K562 (cell line): Measurements from ENCODE around the gene ASB2. TPM values are rescaled to one million over a fixed set of nuclear protein-coding genes. Genes with fewer than 3 reads are reported as not detected.

Experiments used
- ATAC-seq: fragments of 200-7000 bp; cut with Tn5 transposase; 3 replicates; pipeline ENCODE4 v1.9.1; 2020; ENCODE audit warnings: moderate library complexity
- BruUV-seq: library from RNA; stranded (reverse); fragments of 400-500 nt; replicated peaks from 2 replicates; lab custom pipeline; 2021; lab: Mats Ljungman, UMichigan
- CTCF ChIA-PET: fragments of 300-600 bp; formaldehyde crosslinking; extraction: SDS; loops from one replicate; lab custom pipeline; 2021; ENCODE audit warnings: low intra/inter-chr PET ratio; lab: Yijun Ruan, JAX
- POLR2A ChIA-PET: fragments of 300-600, 350-650 bp; sonication (Branson Sonifier 250); formaldehyde crosslinking; extraction: SDS; loops from one replicate; lab custom pipeline; 2021; ENCODE audit warnings: antibody characterized with exemption, inconsistent platforms; lab: Yijun Ruan, JAX
- DNase-seq, 4 experiments: peaks; one replicate each; pipeline versions ENCODE4 v3.0.0 to v3.0.0-alpha.2; 2011 to 2018; ENCODE audit warnings: low spot score in 3 of 4, mixed read lengths in 3 of 4; ENCODE audit errors: extremely low read depth in 1 of 4
- FAIRE-seq: peaks from 2 replicates; lab custom pipeline; 2011; peaks lifted over from hg19 to GRCh38; lab: Jason Lieb, UNC
- H2AFZ ChIP-seq: 2 replicates; pipeline ENCODE4 v1.6.0; 2011; ENCODE audit warnings: low read depth, low read length, control low read depth, inconsistent platforms
- H3K27ac ChIP-seq: fragments of 200-600 bp; 3 replicates; pipeline ENCODE4 v1.8.0; 2011; ENCODE audit warnings: low read depth, mild to moderate bottlenecking, control low read depth, inconsistent platforms, low read length, moderate library complexity, mixed read lengths; ENCODE audit errors: extremely low read depth
- H3K27me3 ChIP-seq, 2 experiments: fragments of 300-600 bp in 1 of 2; 2 replicates in 1 of 2; 3 replicates in 1 of 2; pipeline versions ENCODE4 v1.6.0 to v1.8.0; 2011; ENCODE audit warnings: inconsistent platforms in 2 of 2, low read length in 2 of 2, mild to moderate bottlenecking in 1 of 2, mixed read lengths in 1 of 2, moderate library complexity in 1 of 2; ENCODE audit not compliant: control insufficient read depth in 2 of 2, insufficient read depth in 2 of 2
- H3K36me3 ChIP-seq: fragments of 300-600 bp; 3 replicates; pipeline ENCODE4 v1.8.0; 2011; ENCODE audit warnings: mild to moderate bottlenecking, low read length, inconsistent platforms; ENCODE audit not compliant: control insufficient read depth, insufficient read depth
- H3K4me1 ChIP-seq, 2 experiments: fragments of 200-600 bp in 1 of 2; replicated peaks in 1 of 2; 2 replicates in 1 of 2; 3 replicates in 1 of 2; pipeline versions ENCODE4 v1.5.1 to v1.8.0; 2011; ENCODE audit warnings: inconsistent platforms in 2 of 2, low read length in 2 of 2, mild to moderate bottlenecking in 1 of 2, mixed read lengths in 1 of 2, moderate library complexity in 1 of 2; ENCODE audit not compliant: control insufficient read depth in 2 of 2, insufficient read depth in 2 of 2
- H3K4me2 ChIP-seq: 2 replicates; pipeline ENCODE4 v1.6.1; 2011; ENCODE audit warnings: low read length, control low read depth, inconsistent platforms, mixed read lengths; ENCODE audit not compliant: insufficient read depth
- H3K4me3 ChIP-seq: fragments of 200-600 bp; sonication (generic), shearing (Covaris generic); 2 replicates; pipeline ENCODE4 v1.5.1; 2016; ENCODE audit warnings: control low read depth, inconsistent platforms
- H3K79me2 ChIP-seq: fragments of 200-600 bp; 3 replicates; pipeline ENCODE4 v1.8.0; 2011; ENCODE audit warnings: low read length, inconsistent platforms; ENCODE audit not compliant: control insufficient read depth, insufficient read depth
- H3K9ac ChIP-seq, 2 experiments: 2 replicates each; pipeline versions ENCODE4 v1.6.0 to v1.6.1; 2011; ENCODE audit warnings: low read depth in 2 of 2, low read length in 2 of 2, control low read depth in 1 of 2, inconsistent platforms in 1 of 2, mild to moderate bottlenecking in 1 of 2, mixed read lengths in 1 of 2; ENCODE audit not compliant: insufficient read depth in 1 of 2
- H3K9me1 ChIP-seq: one replicate; pipeline ENCODE4 v1.6.0; 2011; ENCODE audit warnings: inconsistent platforms, mild to moderate bottlenecking, low read length, moderate library complexity; ENCODE audit not compliant: control insufficient read depth, insufficient read depth
- H3K9me3 ChIP-seq: replicated peaks from 2 replicates; pipeline ENCODE4 v1.5.1; 2011; ENCODE audit warnings: low read depth, low read length, inconsistent platforms; ENCODE audit not compliant: control insufficient read depth, insufficient read depth
- H4K20me1 ChIP-seq: replicated peaks from 2 replicates; pipeline ENCODE4 v1.6.1; 2011; ENCODE audit warnings: low read length, inconsistent platforms, mixed read lengths; ENCODE audit not compliant: control insufficient read depth, insufficient read depth
- CEBPB ChIP-seq: fragments of 450-650 bp; IDR thresholded peaks from 2 replicates; pipeline ENCODE4 v1.6.1; 2016; ENCODE audit warnings: missing genetic modification characterization, missing compliant biosample characterization
- FOSL1 ChIP-seq: fragments of 200-800 bp; sonication (Bioruptor generic); conservative IDR thresholded peaks from 2 replicates; pipeline ENCODE4 v1.6.1; 2016; ENCODE audit warnings: missing genetic modification characterization, missing compliant biosample characterization
- FOXJ3 ChIP-seq: sonication (generic); formaldehyde crosslinking; IDR thresholded peaks from 2 replicates; pipeline ENCODE4 v1.4.0; 2020; ENCODE audit warnings: mild to moderate bottlenecking, missing genetic modification reagents
- FOXK2 ChIP-seq, 2 experiments: fragments of 450-650 bp; IDR thresholded peaks in 1 of 2; conservative IDR thresholded peaks in 1 of 2; 2 replicates each; pipeline ENCODE4 v1.6.1; 2016; ENCODE audit warnings: low read depth in 2 of 2, mild to moderate bottlenecking in 1 of 2
- NFE2L1 ChIP-seq: fragments of 450-650 bp; IDR thresholded peaks from 2 replicates; pipeline ENCODE4 v1.6.1; 2016; ENCODE audit warnings: missing genetic modification characterization, low read depth, mild to moderate bottlenecking, missing compliant biosample characterization, moderate library complexity, borderline replicate concordance
- PPARD ChIP-seq: fragments of 250-450 bp; sonication (Bioruptor Pico); IDR thresholded peaks from 2 replicates; pipeline ENCODE4 v1.8.0; 2022; ENCODE audit warnings: inconsistent platforms, mild to moderate bottlenecking, moderate library complexity
- PTBP1 ChIP-seq: fragments of 200-400 bp; formaldehyde crosslinking; IDR thresholded peaks from 2 replicates; pipeline ENCODE4 v1.6.1; 2017; ENCODE audit warnings: low read depth, low read length
- RBM15 ChIP-seq: fragments of 200-400 bp; formaldehyde crosslinking; IDR thresholded peaks from 2 replicates; pipeline ENCODE4 v1.6.1; 2018; ENCODE audit warnings: mild to moderate bottlenecking, low read length, moderate library complexity; ENCODE audit not compliant: insufficient read depth
- RBM34 ChIP-seq: fragments of 200-400 bp; formaldehyde crosslinking; IDR thresholded peaks from 2 replicates; pipeline ENCODE4 v1.6.1; 2018; ENCODE audit warnings: low read length, borderline replicate concordance; ENCODE audit not compliant: insufficient read depth
- TFAM ChIP-seq: fragments of 250-450 bp; sonication (Bioruptor Pico); conservative IDR thresholded peaks from 2 replicates; pipeline ENCODE4 v1.5.0; 2021; ENCODE audit warnings: mild to moderate bottlenecking, moderate library complexity
- ZFP91 ChIP-seq: sonication (generic); formaldehyde crosslinking; IDR thresholded peaks from 2 replicates; pipeline ENCODE4 v1.8.0; 2022; ENCODE audit warnings: mild to moderate bottlenecking, missing genetic modification reagents
- ZFPM2 ChIP-seq: fragments of 250-450 bp; sonication (Bioruptor Pico); IDR thresholded peaks from 2 replicates; pipeline ENCODE4 v1.5.1; 2022; ENCODE audit warnings: mild to moderate bottlenecking
- ZKSCAN8 ChIP-seq: fragments of 200-800 bp; sonication (Bioruptor generic); IDR thresholded peaks from 2 replicates; pipeline ENCODE4 v1.6.1; 2016; ENCODE audit warnings: missing genetic modification characterization, missing compliant biosample characterization
- ZNF395 ChIP-seq: fragments of 200-800 bp; sonication (Bioruptor generic); IDR thresholded peaks from 2 replicates; pipeline ENCODE4 v1.6.1; 2017; ENCODE audit warnings: missing genetic modification characterization, missing compliant biosample characterization
- ZNF41 ChIP-seq: fragments of 250-450 bp; sonication (Bioruptor Pico); conservative IDR thresholded peaks from 2 replicates; pipeline ENCODE4 v1.4.0; 2020; ENCODE audit warnings: mild to moderate bottlenecking
- WGBS: fragments of 100-300 bp; shearing (Covaris generic); methylation state at CpG from one replicate; pipeline ENCODE4 v1.1.6; 2016; ENCODE audit warnings: low coverage, mixed read lengths; ENCODE audit not compliant: insufficient coverage; ENCODE audit errors: missing lambda C conversion rate; 5-methylcytosine and 5-hydroxymethylcytosine counted together
- in situ Hi-C: fragments of 300-500 bp; cut with MboI; formaldehyde crosslinking; loops from 4 replicates; pipeline ENCODE4 v1.15.0; 2018; ENCODE audit warnings: inconsistent platforms, mixed read lengths
- intact Hi-C: fragments of 100-400 bp; cut with micrococcal nuclease; formaldehyde crosslinking; loops from 2 replicates; pipeline ENCODE4 v1.14.2; 2022
- polyA plus RNA-seq, 8 experiments: library from polyadenylated mRNA; depleted of rRNA in 4 of 8; stranded (reverse) in 5 of 8; unstranded in 3 of 8; fragments of >200 nt; fragmentation: Nextera tagmentation in 2 of 8; fragmentation: Illumina TruSeq in 1 of 8; extraction: Ambion mirVana in 2 of 8; extraction: Trizol in 1 of 8; gene quantifications; 2 replicates each; pipeline versions ENCODE4 v1.2.1 to v1.2.3, GENCODE V29; 2011 to 2014; ENCODE audit warnings: inconsistent platforms in 1 of 8, missing spikeins in 1 of 8
- total RNA-seq, 7 experiments: library from RNA; depleted of rRNA in 6 of 7; stranded (reverse); fragments of >200 nt in 6 of 7; fragmentation: Illumina TruSeq in 2 of 7; extraction: Trizol in 2 of 7; gene quantifications; 2 replicates each; pipeline versions ENCODE4 v1.2.1 to v1.2.3, GENCODE V29; 2011 to 2021; ENCODE audit warnings: low replicate concordance in 1 of 7
- TF ChIP-seq, protein P1 (sequence below): fragments of 150-350 bp; IDR thresholded peaks from 2 replicates; pipeline ENCODE4 v1.6.1; 2014; ENCODE audit warnings: low read depth, mild to moderate bottlenecking, low read length, borderline replicate concordance

The ASB2 gene
- total and polyA plus RNA-seq, 9 of the 15 experiments (the other 6 are each of a cell fraction or from before 2014, with no cell fraction given), result not detected

GRCh38 chr14:93895023-93895604 lies 81.3 kb downstream of the ASB2 start:
- CTCF ChIA-PET, result no interaction called here
- no peak overlapping the region for H3K4me3 ChIP-seq
- no peaks in the 10 kb centered on the region for H3K36me3 ChIP-seq
- intact Hi-C loops (no loop called here), in situ Hi-C loops (no loop called here)
- no peaks in the 10 kb centered on the region for H3K4me1 ChIP-seq
- no peak overlapping the region for H2AFZ ChIP-seq
- H3K9me1 ChIP-seq, result no peaks in the 10 kb centered on the region
- ATAC-seq, result no peak
- no peak for DNase-seq
- no peak for FAIRE-seq
- no peak overlapping the region for H3K4me2 ChIP-seq
- no peaks in the 10 kb centered on the region for H3K9me3 ChIP-seq
- POLR2A ChIA-PET, result interaction anchor here (0.7 to 1.0 kb wide), 2 partner anchors 11 to 12 kb away, joined by 3 read pairs; no protein-coding TSS in a partner anchor
- no peak overlapping the region for H3K27ac ChIP-seq
- H3K9ac ChIP-seq, result no peak overlapping the region
- H3K27me3 ChIP-seq, result peaks cover 0 to 18% of the 10 kb centered on the region in 2 experiments; a peak in 2 of 5 replicates
- no TSS peak for BruUV-seq
- WGBS, result 0% methylated on average over 6 of the region's 9 CpGs
- H3K79me2 ChIP-seq, result no peaks in the 10 kb centered on the region
- no peaks in the 10 kb centered on the region for H4K20me1 ChIP-seq
- no peak for TF ChIP-seq ZNF395
- no peak for TF ChIP-seq ZFPM2 (CRISPR knock-in tag)
- TF ChIP-seq TFAM (CRISPR knock-in tag), result no peak
- TF ChIP-seq FOSL1 (tag), result no peak
- TF ChIP-seq, protein P1, sequence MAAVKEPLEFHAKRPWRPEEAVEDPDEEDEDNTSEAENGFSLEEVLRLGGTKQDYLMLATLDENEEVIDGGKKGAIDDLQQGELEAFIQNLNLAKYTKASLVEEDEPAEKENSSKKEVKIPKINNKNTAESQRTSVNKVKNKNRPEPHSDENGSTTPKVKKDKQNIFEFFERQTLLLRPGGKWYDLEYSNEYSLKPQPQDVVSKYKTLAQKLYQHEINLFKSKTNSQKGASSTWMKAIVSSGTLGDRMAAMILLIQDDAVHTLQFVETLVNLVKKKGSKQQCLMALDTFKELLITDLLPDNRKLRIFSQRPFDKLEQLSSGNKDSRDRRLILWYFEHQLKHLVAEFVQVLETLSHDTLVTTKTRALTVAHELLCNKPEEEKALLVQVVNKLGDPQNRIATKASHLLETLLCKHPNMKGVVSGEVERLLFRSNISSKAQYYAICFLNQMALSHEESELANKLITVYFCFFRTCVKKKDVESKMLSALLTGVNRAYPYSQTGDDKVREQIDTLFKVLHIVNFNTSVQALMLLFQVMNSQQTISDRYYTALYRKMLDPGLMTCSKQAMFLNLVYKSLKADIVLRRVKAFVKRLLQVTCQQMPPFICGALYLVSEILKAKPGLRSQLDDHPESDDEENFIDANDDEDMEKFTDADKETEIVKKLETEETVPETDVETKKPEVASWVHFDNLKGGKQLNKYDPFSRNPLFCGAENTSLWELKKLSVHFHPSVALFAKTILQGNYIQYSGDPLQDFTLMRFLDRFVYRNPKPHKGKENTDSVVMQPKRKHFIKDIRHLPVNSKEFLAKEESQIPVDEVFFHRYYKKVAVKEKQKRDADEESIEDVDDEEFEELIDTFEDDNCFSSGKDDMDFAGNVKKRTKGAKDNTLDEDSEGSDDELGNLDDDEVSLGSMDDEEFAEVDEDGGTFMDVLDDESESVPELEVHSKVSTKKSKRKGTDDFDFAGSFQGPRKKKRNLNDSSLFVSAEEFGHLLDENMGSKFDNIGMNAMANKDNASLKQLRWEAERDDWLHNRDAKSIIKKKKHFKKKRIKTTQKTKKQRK, result no peak
- TF ChIP-seq NFE2L1 (tag), result no peak
- TF ChIP-seq ZFP91 (CRISPR knock-in tag), result no peak
- TF ChIP-seq ZNF41, result no peak
- no peak for TF ChIP-seq FOXK2 (conservative IDR thresholded peaks at IDR 0.05 in 1 of 2, IDR thresholded peaks at IDR 0.05 in 1 of 2; ENCODE audit: low read depth in 2 of 2)
- no peak for TF ChIP-seq CEBPB (tag)
- no peak for TF ChIP-seq RBM34
- no peak for TF ChIP-seq ZKSCAN8 (CRISPR knock-in tag)
- no peak for TF ChIP-seq PTBP1
- no peak for TF ChIP-seq RBM15
- no peak for TF ChIP-seq PPARD (CRISPR knock-in tag)
- no peak for TF ChIP-seq FOXJ3 (CRISPR knock-in tag)
